HepG2 (cell line): Measurements from ENCODE around the gene ITPR1. TPM values are rescaled to one million over a fixed set of nuclear protein-coding genes. Genes with fewer than 3 reads are reported as not detected.

ENCODE experiments used
- ATAC-seq: fragments of 200-7000 bp; cut with Tn5 transposase; 3 replicates; pipeline ENCODE4 v1.9.1; 2020; ENCODE audit warnings: mild to moderate bottlenecking, moderate library complexity
- BruUV-seq: library from RNA; stranded (reverse); fragments of 400-500 nt; replicated peaks from 2 replicates; lab custom pipeline; 2021; lab: Mats Ljungman, UMichigan
- CTCF ChIA-PET: fragments of 300-600 bp; formaldehyde crosslinking; extraction: SDS; loops from one replicate; lab custom pipeline; 2021; ENCODE audit warnings: low total read pairs, inconsistent platforms, low intra/inter-chr PET ratio; lab: Yijun Ruan, JAX
- POLR2A ChIA-PET: fragments of 350-600 bp; sonication (Branson Sonifier 250); formaldehyde crosslinking; loops from one replicate; lab custom pipeline; 2020; ENCODE audit warnings: antibody characterized with exemption, inconsistent platforms; lab: Yijun Ruan, JAX
- DNase-seq: peaks from one replicate; pipeline ENCODE4 v3.0.0-alpha.2; 2015; ENCODE audit warnings: low spot score
- FAIRE-seq: peaks from 3 replicates; lab custom pipeline; 2011; peaks lifted over from hg19 to GRCh38; lab: Jason Lieb, UNC
- H2AFZ ChIP-seq: one replicate; pipeline ENCODE4 v1.6.1; 2011; ENCODE audit warnings: low read length, inconsistent platforms
- H3K27ac ChIP-seq: fragments of 300-600 bp; 3 replicates; pipeline ENCODE4 v1.8.0; 2011; ENCODE audit warnings: mixed run types, mild to moderate bottlenecking, mixed read lengths, low read length, inconsistent platforms; ENCODE audit not compliant: insufficient read depth; ENCODE audit errors: extremely low read length
- H3K27me3 ChIP-seq, 2 experiments: fragments of 200-600 bp in 1 of 2; 2 replicates in 1 of 2; 3 replicates in 1 of 2; pipeline versions ENCODE4 v1.6.0 to v1.8.0; 2011; ENCODE audit warnings: low read length in 2 of 2, mild to moderate bottlenecking in 2 of 2, moderate library complexity in 2 of 2, inconsistent platforms in 1 of 2; ENCODE audit not compliant: insufficient read depth in 2 of 2, control insufficient read depth in 1 of 2
- H3K36me3 ChIP-seq, 2 experiments: fragments of 200-600 bp in 1 of 2; replicated peaks in 1 of 2; 2 replicates in 1 of 2; 3 replicates in 1 of 2; pipeline versions ENCODE4 v1.5.1 to v1.8.0; 2011; ENCODE audit warnings: low read length in 2 of 2, inconsistent platforms in 1 of 2; ENCODE audit not compliant: insufficient read depth in 2 of 2, control insufficient read depth in 1 of 2
- H3K4me1 ChIP-seq: 2 replicates; pipeline ENCODE4 v1.5.1; 2012; ENCODE audit warnings: low read length, inconsistent platforms; ENCODE audit not compliant: insufficient read depth
- H3K4me2 ChIP-seq: 2 replicates; pipeline ENCODE4 v1.6.0; 2011; ENCODE audit warnings: low read depth, low read length, inconsistent platforms
- H3K4me3 ChIP-seq, 3 experiments: fragments of 200-600 bp in 1 of 3; sonication (generic), shearing (Covaris generic) in 1 of 3; replicated peaks in 1 of 3; 2 replicates each; pipeline ENCODE4 v1.5.1; 2011 to 2016; ENCODE audit warnings: low read length in 3 of 3, inconsistent platforms in 2 of 3, low read depth in 2 of 3, mild to moderate bottlenecking in 2 of 3, control low read depth in 1 of 3, mixed read lengths in 1 of 3; ENCODE audit not compliant: insufficient read depth in 1 of 3
- H3K79me2 ChIP-seq: one replicate; pipeline ENCODE4 v1.6.1; 2011; ENCODE audit warnings: low read length, inconsistent platforms; ENCODE audit not compliant: insufficient read depth
- H3K9ac ChIP-seq: 2 replicates; pipeline ENCODE4 v1.6.0; 2011; ENCODE audit warnings: mild to moderate bottlenecking, low read depth, low read length, inconsistent platforms; ENCODE audit not compliant: insufficient read depth
- H3K9me3 ChIP-seq: 2 replicates; pipeline ENCODE4 v1.5.1; 2012; ENCODE audit warnings: mild to moderate bottlenecking, low read length
- H4K20me1 ChIP-seq: 2 replicates; pipeline ENCODE4 v1.6.0; 2011; ENCODE audit warnings: inconsistent platforms, mild to moderate bottlenecking, low read length, moderate library complexity; ENCODE audit not compliant: insufficient read depth
- CHD2 ChIP-seq: IDR thresholded peaks from 2 replicates; pipeline ENCODE4 v1.6.1; 2011; ENCODE audit warnings: low read depth, low read length, improper control_type of control experiment
- GFI1 ChIP-seq: sonication (generic); formaldehyde crosslinking; IDR thresholded peaks from 2 replicates; pipeline ENCODE4 v1.5.0; 2020; ENCODE audit warnings: missing genetic modification reagents, mild to moderate bottlenecking, borderline replicate concordance
- GLI4 ChIP-seq: sonication (generic); formaldehyde crosslinking; IDR thresholded peaks from 2 replicates; pipeline ENCODE4 v1.5.1; 2020; ENCODE audit warnings: missing genetic modification reagents, mild to moderate bottlenecking, moderate library complexity, borderline replicate concordance
- GZF1 ChIP-seq: sonication (generic); formaldehyde crosslinking; IDR thresholded peaks from 2 replicates; pipeline ENCODE4 v1.5.1; 2020; ENCODE audit warnings: mild to moderate bottlenecking, missing genetic modification reagents
- HDAC2 ChIP-seq: sonication (generic); formaldehyde crosslinking; IDR thresholded peaks from 2 replicates; pipeline ENCODE4 v1.4.0; 2020; ENCODE audit warnings: missing genetic modification reagents
- KLF6 ChIP-seq: IDR thresholded peaks from 2 replicates; pipeline ENCODE4 v1.8.0; 2016; ENCODE audit warnings: missing biosample characterization, missing genetic modification reagents
- NCOA2 ChIP-seq: sonication (generic); formaldehyde crosslinking; IDR thresholded peaks from 2 replicates; pipeline ENCODE4 v1.8.0; 2022; ENCODE audit warnings: inconsistent platforms
- SMAD3 ChIP-seq: sonication (generic); formaldehyde crosslinking; IDR thresholded peaks from 2 replicates; pipeline ENCODE4 v1.4.0; 2020; ENCODE audit warnings: missing genetic modification reagents
- ZFYVE20 ChIP-seq: sonication (generic); formaldehyde crosslinking; IDR thresholded peaks from 2 replicates; pipeline ENCODE4 v1.8.0; 2023; ENCODE audit warnings: low read depth, mild to moderate bottlenecking, moderate library complexity, missing genetic modification reagents, borderline replicate concordance
- ZNF17 ChIP-seq: sonication (generic); formaldehyde crosslinking; IDR thresholded peaks from 2 replicates; pipeline ENCODE4 v1.5.0; 2020; ENCODE audit warnings: mild to moderate bottlenecking, missing genetic modification reagents
- ZNF510 ChIP-seq: sonication (generic); formaldehyde crosslinking; IDR thresholded peaks from 2 replicates; pipeline ENCODE4 v1.4.0; 2020; ENCODE audit warnings: low read depth, mild to moderate bottlenecking, missing genetic modification reagents
- ZNF564 ChIP-seq: sonication (generic); formaldehyde crosslinking; IDR thresholded peaks from 2 replicates; pipeline ENCODE4 v1.8.1; 2023; ENCODE audit warnings: mild to moderate bottlenecking, missing genetic modification reagents
- WGBS: methylation state at CpG from one replicate; pipeline ENCODE4 v1.1.6; 2017; ENCODE audit warnings: low lambda C conversion rate; 5-methylcytosine and 5-hydroxymethylcytosine counted together
- in situ Hi-C: cut with HindIII; loops from 2 replicates; pipeline ENCODE4 v1.10.0; 2017; ENCODE audit warnings: low pct_unique_long_range_greater_than_20kb; ENCODE audit not compliant: extremely low pct_ligation_motif_present
- intact Hi-C: fragments of 100-400 bp; cut with micrococcal nuclease; formaldehyde crosslinking; loops from one replicate; pipeline ENCODE4 v1.10.0; 2022; ENCODE audit not compliant: unreplicated experiment
- polyA plus RNA-seq, 8 experiments: library from polyadenylated mRNA; depleted of rRNA in 3 of 8; stranded (reverse) in 7 of 8; unstranded in 1 of 8; fragments of >200 nt; fragmentation: Illumina TruSeq in 4 of 8; extraction: Trizol in 4 of 8; gene quantifications; 2 replicates each; pipeline versions ENCODE4 v1.2.1 to v1.2.3, GENCODE V29; 2011 to 2016; ENCODE audit warnings: low read depth in 4 of 8, missing spikeins in 1 of 8, mixed read lengths in 1 of 8; ENCODE audit not compliant: insufficient read depth in 1 of 8
- total RNA-seq, 5 experiments: library from RNA; depleted of rRNA; stranded (reverse); fragments of >200 nt; fragmentation: Illumina TruSeq; extraction: Trizol; gene quantifications; 2 replicates each; pipeline ENCODE4 v1.2.3, GENCODE V29; 2016; ENCODE audit warnings: low read depth in 1 of 5
- TF ChIP-seq, protein P1 (sequence below): sonication (generic); formaldehyde crosslinking; IDR thresholded peaks from 2 replicates; pipeline ENCODE4 v1.4.0; 2020; ENCODE audit warnings: missing genetic modification reagents

ITPR1 gene
- total and polyA plus RNA-seq, 2 of the 13 experiments (the other 11 are each of a cell fraction or from before 2014, with no cell fraction given), result 10.0 to 11.4 TPM

DNA sequence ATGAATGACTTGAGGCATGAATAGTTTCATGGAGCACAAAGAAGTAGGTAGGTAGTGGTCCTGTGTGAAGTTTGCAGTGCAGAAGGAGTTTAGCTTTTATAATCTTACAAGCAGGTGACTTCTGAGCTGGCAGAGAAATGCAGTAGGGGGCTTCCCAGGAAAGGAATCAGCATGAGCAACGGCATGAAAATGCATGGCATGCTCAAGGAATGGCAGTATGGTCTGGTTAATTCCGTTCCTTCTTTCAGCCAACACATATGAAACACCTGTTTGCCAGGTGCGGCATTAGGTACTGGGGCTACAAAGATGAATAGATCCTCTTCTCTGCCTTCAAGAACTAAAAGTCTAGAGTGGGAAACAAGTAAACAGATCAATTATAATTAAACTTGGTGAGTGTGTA lies 348.1 kb downstream of the ITPR1 start (continued):
- no peak for TF ChIP-seq GLI4
- TF ChIP-seq KLF6 (CRISPR knock-in tag), result no peak
- TF ChIP-seq CHD2, result no peak
- no peak for TF ChIP-seq ZNF564
- no peak for TF ChIP-seq GZF1 (CRISPR knock-in tag)
- TF ChIP-seq, all 625 proteins: peak for 0

DNA sequence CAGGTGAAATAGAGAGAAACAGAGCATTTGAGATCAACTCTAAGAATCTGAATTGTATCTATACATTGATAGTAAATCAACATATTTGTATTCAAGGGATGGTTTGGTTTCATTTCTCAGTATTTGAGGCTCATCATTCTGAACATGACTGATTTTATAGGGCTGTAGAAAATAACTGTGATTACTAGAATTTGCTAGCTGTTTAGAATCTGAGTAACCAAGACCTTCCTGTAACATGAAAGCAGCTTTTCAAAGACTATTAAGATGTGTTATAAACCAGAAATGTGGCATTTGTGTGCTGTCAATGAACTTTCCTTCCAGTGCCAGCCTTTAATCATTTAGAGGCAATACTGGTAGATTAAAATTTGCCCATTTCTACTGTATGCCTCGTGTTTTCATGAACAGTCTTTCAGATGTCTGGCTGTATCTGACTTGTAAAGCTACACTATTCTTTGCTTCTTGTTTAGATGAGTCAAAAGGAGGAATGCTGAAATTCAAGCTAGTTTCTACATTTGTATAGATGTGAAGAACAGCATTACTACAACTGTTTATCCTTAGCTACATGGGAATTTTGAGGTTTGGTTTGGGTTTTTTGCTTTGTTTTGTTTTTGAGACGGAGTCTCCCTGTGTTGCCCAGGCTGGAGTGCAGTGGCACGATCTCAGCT lies 348.8 kb downstream of the ITPR1 start:
- Histone ChIP-seq H4K20me1 (no peaks in the 10 kb centered on the region), H3K27me3 (no peaks in the 10 kb centered on the region), H3K4me3 (no peak overlapping the region), H3K4me1 (no peaks in the 10 kb centered on the region), H3K9ac (no peak overlapping the region), H3K4me2 (no peak overlapping the region), H3K9me3 (no peaks in the 10 kb centered on the region), H3K36me3 (peaks cover 2 to 15% of the 10 kb centered on the region in 2 experiments; a peak in 2 of 5 replicates), H3K79me2 (no peaks in the 10 kb centered on the region), H2AFZ (no peak overlapping the region), H3K27ac (no peak overlapping the region)
- in situ Hi-C loops, result no loop called here
- FAIRE-seq (no peak), ATAC-seq (no peak), DNase-seq (no peak)
- POLR2A ChIA-PET, result no interaction called here
- CTCF ChIA-PET, result no interaction called here
- TF ChIP-seq NCOA2 (CRISPR knock-in tag) (no peak), HDAC2 (CRISPR knock-in tag) (no peak), SMAD3 (no peak), ZFYVE20 (no peak), ZNF510 (CRISPR knock-in tag) (no peak), ZNF17 (CRISPR knock-in tag) (no peak), GFI1 (CRISPR knock-in tag) (no peak)
- TF ChIP-seq, protein P1, sequence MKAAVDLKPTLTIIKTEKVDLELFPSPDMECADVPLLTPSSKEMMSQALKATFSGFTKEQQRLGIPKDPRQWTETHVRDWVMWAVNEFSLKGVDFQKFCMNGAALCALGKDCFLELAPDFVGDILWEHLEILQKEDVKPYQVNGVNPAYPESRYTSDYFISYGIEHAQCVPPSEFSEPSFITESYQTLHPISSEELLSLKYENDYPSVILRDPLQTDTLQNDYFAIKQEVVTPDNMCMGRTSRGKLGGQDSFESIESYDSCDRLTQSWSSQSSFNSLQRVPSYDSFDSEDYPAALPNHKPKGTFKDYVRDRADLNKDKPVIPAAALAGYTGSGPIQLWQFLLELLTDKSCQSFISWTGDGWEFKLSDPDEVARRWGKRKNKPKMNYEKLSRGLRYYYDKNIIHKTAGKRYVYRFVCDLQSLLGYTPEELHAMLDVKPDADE (CRISPR knock-in tag), result no peak
- WGBS, result 89% methylated on average over 3 of the region's 3 CpGs
- no TSS peak for BruUV-seq
- intact Hi-C loops, result no loop called here
